ENCODE measurements around the gene XAB2. TPM values are rescaled to one million over a fixed set of nuclear protein-coding genes. Genes with fewer than 3 reads are reported as not detected.

XAB2 gene
- total RNA-seq, 3 donors from 2014 or later: 41.3 to 49.0 (median 41.9) TPM

- Histone ChIP-seq H3K9me3 (no peaks in the 10 kb centered on the region), H3K4me1 (no peaks in the 10 kb centered on the region), H3K27me3 (peaks cover 0 to 58% of the 10 kb centered on the region in 2 donors), H3K4me3 (no peak overlapping the region), H3K27ac (no peak overlapping the region), H3K36me3 (no peaks in the 10 kb centered on the region)
- DNase-seq (ENCODE audit: low spot score in 2 of 2): no peak
- no peak for TF ChIP-seq POLR2A (IDR thresholded peaks at IDR 0.05)
- TF ChIP-seq, protein P1, sequence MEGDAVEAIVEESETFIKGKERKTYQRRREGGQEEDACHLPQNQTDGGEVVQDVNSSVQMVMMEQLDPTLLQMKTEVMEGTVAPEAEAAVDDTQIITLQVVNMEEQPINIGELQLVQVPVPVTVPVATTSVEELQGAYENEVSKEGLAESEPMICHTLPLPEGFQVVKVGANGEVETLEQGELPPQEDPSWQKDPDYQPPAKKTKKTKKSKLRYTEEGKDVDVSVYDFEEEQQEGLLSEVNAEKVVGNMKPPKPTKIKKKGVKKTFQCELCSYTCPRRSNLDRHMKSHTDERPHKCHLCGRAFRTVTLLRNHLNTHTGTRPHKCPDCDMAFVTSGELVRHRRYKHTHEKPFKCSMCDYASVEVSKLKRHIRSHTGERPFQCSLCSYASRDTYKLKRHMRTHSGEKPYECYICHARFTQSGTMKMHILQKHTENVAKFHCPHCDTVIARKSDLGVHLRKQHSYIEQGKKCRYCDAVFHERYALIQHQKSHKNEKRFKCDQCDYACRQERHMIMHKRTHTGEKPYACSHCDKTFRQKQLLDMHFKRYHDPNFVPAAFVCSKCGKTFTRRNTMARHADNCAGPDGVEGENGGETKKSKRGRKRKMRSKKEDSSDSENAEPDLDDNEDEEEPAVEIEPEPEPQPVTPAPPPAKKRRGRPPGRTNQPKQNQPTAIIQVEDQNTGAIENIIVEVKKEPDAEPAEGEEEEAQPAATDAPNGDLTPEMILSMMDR (IDR thresholded peaks at IDR 0.05): no peak
- no peak for TF ChIP-seq POLR2AphosphoS5 (IDR thresholded peaks at IDR 0.05)
- intact Hi-C loops (cut with DNase I; ENCODE audit: low total_unique reads): loop anchor here (10.0 kb wide), 1 partner anchor 110 kb away; no protein-coding TSS in a partner anchor
Observed at GRCh38 chr19:7674010-7675005, 45.0 kb upstream of the XAB2 start.

- Histone ChIP-seq H3K27ac (no peak overlapping the region), H3K4me1 (no peaks in the 10 kb centered on the region), H3K27me3 (peaks cover 0 to 46% of the 10 kb centered on the region in 2 donors), H3K36me3 (no peaks in the 10 kb centered on the region), H3K4me3 (no peak overlapping the region), H3K9me3 (no peaks in the 10 kb centered on the region)
- intact Hi-C loops (cut with DNase I; ENCODE audit: low total_unique reads): loop anchor here (10.0 kb wide), 1 partner anchor 108 kb away; no protein-coding TSS in a partner anchor
- DNase-seq (ENCODE audit: low spot score in 2 of 2): no peak
- TF ChIP-seq, protein P1 (IDR thresholded peaks at IDR 0.05): no peak
- TF ChIP-seq POLR2A (IDR thresholded peaks at IDR 0.05) (no peak), POLR2AphosphoS5 (IDR thresholded peaks at IDR 0.05) (no peak)
Observed at GRCh38 chr19:7672522-7672921, 43.2 kb upstream of the XAB2 start.

DNA sequence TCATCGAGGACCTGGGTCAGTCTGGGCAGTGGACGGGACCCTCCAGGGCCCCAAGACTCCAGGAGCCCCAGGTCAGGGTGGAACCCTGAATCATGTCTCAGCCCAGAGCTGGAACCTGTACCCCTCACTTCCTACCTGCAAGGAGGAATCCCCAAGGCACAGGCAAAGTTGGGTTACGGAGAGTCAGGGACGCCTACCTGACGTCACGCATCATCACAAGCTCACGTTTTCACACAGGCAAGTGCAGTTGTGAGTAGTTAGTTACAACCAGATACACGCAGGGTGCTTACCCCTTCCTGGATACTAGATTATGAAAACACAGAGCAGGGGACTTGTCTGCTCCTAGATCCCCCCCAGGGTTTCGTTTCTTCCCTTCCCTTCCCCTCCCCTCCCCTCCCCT is 41.4 kb upstream of the XAB2 start:
- no peaks in the 10 kb centered on the region for H3K9me3 ChIP-seq
- intact Hi-C loops (cut with DNase I; ENCODE audit: low total_unique reads): loop anchor here (10.0 kb wide), 1 partner anchor 106 kb away; no protein-coding TSS in a partner anchor
- TF ChIP-seq POLR2AphosphoS5 (IDR thresholded peaks at IDR 0.05) (no peak), POLR2A (IDR thresholded peaks at IDR 0.05) (no peak)
- TF ChIP-seq, protein P1 (IDR thresholded peaks at IDR 0.05): no peak
- no peaks in the 10 kb centered on the region for H3K4me1 ChIP-seq
- no peaks in the 10 kb centered on the region for H3K36me3 ChIP-seq
- DNase-seq (ENCODE audit: low spot score in 2 of 2): no peak
- H3K27ac ChIP-seq: no peak overlapping the region
- H3K4me3 ChIP-seq: no peak overlapping the region
- peaks cover 0 to 32% of the 10 kb centered on the region in 2 donors for H3K27me3 ChIP-seq

DNA sequence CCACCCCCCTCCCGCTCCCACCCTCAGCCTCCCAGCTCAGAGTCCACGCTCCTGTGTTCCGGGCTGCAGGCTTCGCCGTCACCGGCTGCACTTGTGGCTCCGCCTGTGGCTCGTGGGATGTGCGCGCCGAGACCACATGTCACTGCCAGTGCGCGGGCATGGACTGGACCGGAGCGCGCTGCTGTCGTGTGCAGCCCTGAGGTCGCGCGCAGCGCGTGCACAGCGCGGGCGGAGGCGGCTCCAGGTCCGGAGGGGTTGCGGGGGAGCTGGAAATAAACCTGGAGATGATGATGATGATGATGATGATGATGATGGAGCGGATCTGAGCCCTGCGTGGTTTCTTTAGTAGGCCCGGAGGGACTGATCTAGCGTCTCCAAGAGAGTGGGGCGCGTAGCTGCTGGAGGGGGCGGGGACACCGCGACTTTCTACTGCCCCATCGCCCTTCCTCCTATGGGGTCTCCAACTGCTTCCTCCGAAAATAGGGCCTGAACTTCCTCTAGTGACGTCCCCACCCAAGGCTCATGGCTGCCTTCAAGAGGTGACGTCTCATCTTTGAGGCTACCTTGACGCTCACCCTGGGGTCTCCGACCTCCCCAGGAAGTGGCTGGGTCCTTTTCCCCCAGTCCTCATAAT is 40.9 kb upstream of the XAB2 start:
- Histone ChIP-seq H3K4me3 (peak overlapping the region in 2 of 3 donors; percentile 11 to 52), H3K27ac (no peak overlapping the region), H3K9me3 (no peaks in the 10 kb centered on the region), H3K4me1 (no peaks in the 10 kb centered on the region), H3K36me3 (no peaks in the 10 kb centered on the region), H3K27me3 (peaks cover 0 to 32% of the 10 kb centered on the region in 2 donors)
- DNase-seq (ENCODE audit: low spot score in 2 of 2): no peak
- TF ChIP-seq POLR2AphosphoS5 (IDR thresholded peaks at IDR 0.05): no peak
- TF ChIP-seq, protein P1 (IDR thresholded peaks at IDR 0.05): no peak
- no peak for TF ChIP-seq POLR2A (IDR thresholded peaks at IDR 0.05)
- intact Hi-C loops (cut with DNase I; ENCODE audit: low total_unique reads): loop anchor here (10.0 kb wide), 1 partner anchor 105 kb away; no protein-coding TSS in a partner anchor
